Stimulated activated CD8-positive, alpha-beta memory T cell treated with anti-CD3 and anti-CD28 coated beads, Interleukin-4, amount 100 ng/mL, for 1 hour (primary cell): ENCODE results near the gene POLL.

Source experiments
- DNase-seq, 2 donors: peaks; one replicate each; pipeline ENCODE4 v3.0.0-alpha.2; 2020; ENCODE audit warnings: low read depth in 2 of 2, low spot score in 1 of 2

Gene POLL

GRCh38 chr10:101573885-101574753 lies 13.9 kb downstream of the POLL start:
- DNase-seq, result no peak

- DNase-seq, result no peak
Observed at GRCh38 chr10:101572785-101573184, 15.3 kb downstream of the POLL start.

- DNase-seq, result no peak
Observed at GRCh38 chr10:101572126-101572525, 15.9 kb downstream of the POLL start.

DNA sequence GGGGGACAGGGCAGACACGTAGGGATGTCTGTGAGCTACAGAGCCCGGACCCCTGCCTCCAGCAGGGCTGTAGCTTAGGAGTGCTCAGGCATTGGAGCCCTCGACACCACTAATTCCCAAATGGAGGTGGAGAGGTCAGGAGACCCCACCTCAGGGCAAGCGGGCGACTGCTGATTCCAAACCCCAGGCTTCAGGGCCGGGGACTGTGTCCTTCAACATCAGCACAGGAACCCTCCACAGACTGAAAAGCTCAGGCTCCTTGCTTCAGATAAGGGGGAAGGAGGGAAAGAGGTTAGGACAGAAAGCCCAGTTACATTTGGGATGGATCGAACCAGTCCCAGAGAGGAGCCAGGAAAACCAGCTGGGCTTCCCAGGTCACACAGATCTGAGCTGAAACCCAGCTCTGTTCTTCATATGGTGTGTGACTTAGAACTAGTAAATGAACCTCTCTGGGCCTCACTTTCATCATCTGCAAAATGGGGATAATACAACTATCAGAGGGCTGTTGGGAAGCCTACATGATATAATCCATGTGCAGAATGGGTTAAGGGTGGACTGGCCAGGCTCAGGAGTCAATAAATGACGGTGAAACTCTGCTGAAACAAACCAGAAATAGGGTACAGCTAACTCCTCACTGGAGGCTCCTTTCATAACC lies 16.7 kb downstream of the POLL start:
- DNase-seq, result no peak

- DNase-seq, result no peak
Observed at GRCh38 chr10:101570428-101571270, 17.4 kb downstream of the POLL start.

- DNase-seq, result peak; percentile 54 to 60
Observed at GRCh38 chr10:101569622-101570427, 18.2 kb downstream of the POLL start.

- DNase-seq, result no peak
Observed at GRCh38 chr10:101569323-101569621, 18.8 kb downstream of the POLL start.

DNA sequence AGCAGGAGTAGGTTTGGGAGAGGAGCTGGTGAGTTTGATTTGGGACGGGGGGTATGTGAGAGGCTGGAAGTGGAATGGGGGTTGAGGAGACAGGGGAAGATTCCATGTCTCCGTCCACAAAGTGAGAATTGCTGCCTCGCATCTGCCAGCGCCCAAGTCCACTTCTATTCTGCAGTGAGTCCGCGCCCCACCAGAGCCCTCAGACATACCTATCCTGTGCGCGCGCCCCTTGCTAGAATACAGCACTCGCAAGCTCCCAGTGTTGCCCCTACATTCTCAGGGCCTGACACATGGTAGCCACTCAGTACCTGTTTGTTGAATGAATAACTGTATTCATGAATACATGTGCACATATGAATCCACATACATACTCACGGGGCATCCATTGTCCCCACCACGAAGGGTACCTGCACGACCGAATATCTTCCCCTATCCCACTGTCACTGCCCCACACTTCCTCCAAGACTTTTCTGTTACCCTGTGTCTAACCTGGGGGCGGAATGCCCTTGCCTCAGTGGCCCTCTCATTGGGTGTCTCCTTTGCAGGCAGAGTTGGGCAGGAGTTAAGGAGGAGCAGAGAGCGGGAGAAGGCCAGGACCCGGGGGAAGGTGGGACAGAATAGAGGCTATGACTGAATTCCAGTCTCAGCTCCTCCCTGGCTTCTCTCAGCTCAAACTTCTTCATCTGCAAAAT lies 19.9 kb downstream of the POLL start:
- no peak for DNase-seq

DNA sequence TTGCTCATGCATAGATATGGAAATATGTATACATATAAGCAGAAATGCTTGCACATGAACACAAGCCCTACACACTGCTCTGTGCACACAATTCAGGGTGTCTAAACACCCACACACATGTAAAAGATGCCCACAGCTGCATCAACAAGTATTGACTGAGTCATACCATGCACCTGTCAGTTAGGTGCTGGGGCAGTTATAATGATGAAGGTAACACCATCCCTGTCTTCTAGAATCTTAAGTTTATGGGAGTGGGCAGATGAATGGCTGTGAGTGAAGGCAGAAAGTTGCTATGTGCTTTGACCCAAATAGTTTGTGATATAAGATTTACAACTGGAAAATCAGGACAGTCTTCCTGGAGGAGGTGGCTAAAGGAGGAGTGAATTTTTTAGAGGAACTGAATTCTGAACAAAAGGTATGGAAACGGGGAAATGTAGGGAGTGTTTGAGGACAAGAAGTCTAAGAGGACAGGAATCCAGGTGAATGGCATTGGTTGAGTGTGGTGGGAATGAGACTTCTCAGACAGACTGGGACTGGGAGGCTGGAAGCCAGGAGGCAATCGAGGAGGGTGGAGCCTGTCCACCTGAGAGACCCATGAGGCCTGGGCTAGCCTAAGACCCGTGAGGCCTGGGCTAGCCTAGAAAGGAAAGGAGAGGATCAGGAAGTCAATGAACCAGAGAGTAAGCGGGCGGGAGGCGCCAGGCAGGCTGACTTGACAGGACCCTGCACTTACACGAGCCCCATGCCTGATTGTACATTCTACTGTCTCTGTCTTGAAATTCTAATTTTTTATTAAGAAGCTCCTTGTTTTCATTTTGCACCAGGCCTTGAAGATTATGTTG lies 20.7 kb downstream of the POLL start:
- no peak for DNase-seq

GRCh38 chr10:101566333-101567164 lies 21.5 kb downstream of the POLL start:
- no peak for DNase-seq

GRCh38 chr10:101565936-101566332 lies 22.1 kb downstream of the POLL start:
- no peak for DNase-seq

- DNase-seq, result no peak
Observed at GRCh38 chr10:101565370-101565900, 22.6 kb downstream of the POLL start.

DNA sequence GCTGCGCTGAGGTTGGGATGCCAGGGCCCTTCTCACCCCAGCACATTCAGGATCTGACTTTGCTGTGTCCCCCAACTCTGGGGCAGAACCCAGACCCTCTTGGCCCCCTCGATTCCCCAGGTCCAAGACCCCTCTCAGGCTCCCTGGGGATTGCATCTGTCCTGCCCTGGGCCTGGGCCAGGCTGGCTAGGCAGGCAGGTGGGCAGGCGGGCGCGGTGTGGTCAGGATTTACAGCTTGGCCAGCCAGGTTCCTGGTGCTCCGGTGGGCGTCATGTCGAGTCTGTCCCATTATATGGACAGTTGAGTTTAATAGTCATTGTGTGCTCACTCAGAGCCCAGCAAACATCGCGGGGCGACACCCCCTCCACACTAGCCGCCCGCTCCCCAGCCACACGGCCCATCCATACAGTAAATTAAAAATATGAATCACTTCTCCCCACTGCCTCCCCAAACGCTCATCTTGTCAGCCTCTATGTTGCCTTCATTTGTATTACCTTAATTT lies 23.5 kb downstream of the POLL start:
- DNase-seq, result no peak

DNA sequence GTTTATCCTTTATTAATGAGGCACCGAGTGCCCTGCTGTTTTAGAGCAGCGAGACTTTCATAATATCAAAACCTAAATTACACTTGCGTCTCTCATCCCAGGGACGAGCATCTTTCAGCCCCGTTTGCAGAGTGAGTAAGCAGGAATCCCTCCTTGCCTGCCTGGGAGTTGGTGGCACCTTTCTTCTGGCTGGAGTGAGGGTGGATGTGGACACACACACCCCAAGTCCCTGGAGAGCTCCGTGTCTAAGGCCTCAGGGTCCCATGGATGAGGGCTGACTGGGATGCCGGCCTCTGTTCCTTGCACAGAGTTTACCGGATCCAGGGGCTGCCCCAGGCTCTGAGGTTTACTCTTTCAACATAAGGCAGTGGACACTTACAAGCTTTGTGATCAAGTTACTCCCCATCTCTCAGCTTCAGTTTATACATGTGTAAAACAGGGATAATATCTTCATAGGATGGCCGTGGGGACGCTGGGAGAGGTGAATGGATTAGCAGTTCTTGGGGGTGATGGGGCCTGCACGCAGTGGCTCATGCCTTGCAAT lies 24.5 kb downstream of the POLL start:
- no peak for DNase-seq

DNA sequence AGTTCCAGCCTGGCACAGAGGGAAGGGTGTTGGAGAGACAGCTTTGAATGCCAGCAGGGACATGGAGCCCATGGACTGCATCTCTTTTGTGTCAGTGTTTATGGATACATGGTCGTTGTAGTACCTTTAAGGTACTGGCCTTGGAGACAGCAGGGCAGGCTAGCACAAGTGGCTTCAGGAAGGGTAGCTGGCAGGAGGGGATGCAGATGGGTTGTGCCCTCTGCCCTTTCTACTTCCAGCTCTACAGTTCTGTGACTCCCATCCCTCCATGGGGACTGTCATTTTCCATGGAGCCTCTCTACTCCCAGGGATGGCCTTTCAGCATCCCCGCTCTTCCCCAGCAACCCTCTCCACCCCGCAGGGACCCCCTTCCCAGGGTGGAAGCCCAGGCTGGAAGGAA lies 25.1 kb downstream of the POLL start:
- DNase-seq, result no peak

- no peak for DNase-seq
Observed at GRCh38 chr10:101562231-101562630, 25.8 kb downstream of the POLL start.

DNA sequence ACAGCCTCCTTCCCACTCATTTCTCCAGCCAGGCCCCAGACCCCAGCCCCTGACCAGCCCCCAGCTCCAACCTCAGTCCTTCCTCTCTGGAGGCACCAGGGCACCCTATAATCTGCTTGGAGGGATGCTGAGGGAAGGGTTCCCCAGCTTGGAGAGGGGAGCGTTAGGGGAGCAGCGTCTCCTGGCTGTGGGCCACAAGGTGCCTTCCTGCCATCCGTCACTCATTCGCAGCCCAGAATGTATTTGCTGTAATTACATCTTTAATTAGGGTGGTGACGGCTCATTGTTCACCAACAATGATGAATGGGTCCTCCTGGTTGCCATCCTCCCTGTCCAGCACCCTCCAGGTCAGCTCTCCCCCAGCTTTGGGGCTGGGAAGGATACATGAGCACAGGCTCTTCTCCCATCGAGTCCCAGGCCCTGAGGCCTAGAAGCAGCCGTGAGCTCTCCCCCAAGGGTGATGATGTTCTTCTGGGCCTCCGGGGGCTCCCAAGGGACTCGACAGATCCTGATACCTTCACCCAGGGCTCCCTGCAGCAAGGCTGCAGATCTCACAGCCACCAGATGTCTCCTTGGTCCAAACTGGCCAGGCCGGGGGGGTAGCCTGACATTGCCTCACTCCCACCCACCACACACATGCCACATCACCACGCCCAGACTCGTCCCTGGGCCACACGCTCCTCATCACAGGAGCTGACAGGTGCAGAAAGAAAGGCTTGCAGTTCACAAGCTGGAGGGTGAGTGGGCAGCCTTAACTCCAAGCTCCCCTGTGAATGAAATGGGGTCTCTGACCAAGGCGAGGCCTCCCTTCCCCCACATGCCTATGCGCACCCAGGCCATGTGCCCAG lies 26.8 kb downstream of the POLL start:
- DNase-seq, result no peak
